Stimulated activated CD8-positive, alpha-beta memory T cell treated with anti-CD3 and anti-CD28 coated beads, Interleukin-15, amount 100 ng/mL, for 4 hours (primary cell): Measurements from ENCODE around the gene RXRB.
"Not testable (repeated sequence)": the region's sequence is repeated elsewhere in the genome, so short reads cannot be mapped to it uniquely, and the experiment has no call there.

Experiments used
- DNase-seq, 2 donors: peaks; one replicate each; pipeline ENCODE4 v3.0.0-alpha.2; 2020; ENCODE audit warnings: low read depth in 2 of 2

The RXRB gene

GRCh38 chr6:33200219-33201146 lies at the start of gene RXRB, which contains the start of gene SLC39A7:
Gene RXRB (minus strand): TSS chr6:33200665. CDS start chr6:33200476, 189 bp downstream.
Gene SLC39A7 (plus strand): TSS chr6:33200867. CDS start chr6:33201246, 379 bp downstream.
- peak; percentile 98 to 100 for DNase-seq

DNA sequence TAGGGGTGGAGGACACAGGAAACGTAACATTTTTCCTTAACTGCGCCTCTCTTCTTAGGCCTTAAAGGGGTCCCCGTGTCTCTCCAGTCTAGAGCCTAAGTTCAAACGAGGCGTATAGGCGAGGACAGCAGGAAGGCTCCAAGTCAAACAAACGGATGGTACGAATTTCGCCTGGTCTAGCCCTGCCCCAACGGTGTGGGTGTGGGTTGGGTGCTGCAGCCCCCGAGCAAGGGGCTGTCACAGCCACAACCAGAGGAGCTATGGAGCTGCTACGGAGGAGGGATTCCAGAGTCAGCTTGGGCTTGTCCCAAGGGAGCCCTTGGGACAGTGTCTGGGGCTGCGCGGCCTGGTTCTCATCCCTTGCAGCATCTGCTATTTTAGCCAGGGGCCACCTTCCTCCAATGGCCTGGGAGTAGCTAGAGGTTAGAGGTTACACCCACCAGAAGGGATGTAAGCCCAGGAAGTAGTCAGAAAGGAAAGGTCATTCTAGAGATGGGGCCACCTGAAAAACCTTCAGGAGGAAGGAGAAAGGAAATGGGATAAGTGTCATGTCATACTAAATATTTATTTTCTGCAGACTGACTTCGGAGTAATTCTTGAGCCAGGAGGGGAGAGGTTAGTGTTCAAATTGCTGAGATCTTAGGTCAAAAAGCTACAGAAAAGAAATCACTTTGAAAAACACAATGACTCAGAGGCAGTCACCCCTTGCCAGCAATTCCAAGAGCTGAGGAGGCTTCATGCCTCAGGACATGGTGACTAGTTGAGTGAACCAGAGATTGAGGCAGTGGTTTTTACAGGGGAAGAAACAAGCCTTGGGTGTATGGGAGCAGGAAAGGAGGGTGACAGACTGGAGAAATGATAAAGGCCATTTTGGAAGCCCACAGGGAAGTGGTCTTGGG lies 49.5 kb upstream of the RXRB start:
- DNase-seq = no peak

DNA sequence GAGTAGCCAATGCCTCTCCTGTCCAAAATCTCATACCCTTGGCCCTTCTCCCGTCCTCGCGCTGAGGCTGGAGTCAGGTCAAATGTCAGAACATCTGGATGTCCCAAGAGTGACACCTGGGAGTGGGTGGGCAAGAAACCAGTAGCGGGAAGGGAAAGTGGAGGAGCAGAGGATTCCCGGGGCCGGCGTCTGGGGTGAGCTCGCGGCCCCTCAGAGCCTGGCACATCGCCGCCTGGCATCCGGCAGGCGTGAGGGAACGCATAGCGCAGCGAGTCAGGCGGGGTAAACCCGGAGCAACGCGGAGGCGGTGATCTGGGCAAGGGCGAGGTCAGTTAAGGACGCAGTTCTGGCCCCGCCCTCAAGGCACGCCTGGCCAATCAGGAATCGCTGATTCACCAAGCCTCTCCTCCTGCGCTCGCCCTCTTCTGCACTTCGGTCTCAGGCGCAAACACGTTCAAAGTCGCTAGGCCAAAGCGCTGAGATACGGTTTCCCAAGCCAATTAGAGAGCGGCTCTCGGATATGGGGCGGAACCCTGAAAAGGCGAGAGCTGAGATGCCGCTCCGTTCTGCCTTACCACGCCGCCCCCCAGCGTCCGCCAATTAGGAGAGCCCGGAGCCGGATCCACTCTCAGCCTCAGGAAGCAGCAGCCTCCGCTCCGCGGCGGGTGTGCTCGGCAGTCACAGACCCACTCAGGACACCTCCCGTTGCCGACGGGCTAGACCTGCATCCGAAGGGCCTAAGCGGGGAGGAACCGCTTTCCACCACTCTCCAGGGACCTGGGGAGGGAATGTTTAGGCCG lies 48.7 kb upstream of the RXRB start:
- peak; percentile 90 to 92 for DNase-seq

- no peak for DNase-seq
Observed at GRCh38 chr6:33248643-33248931, 48.1 kb upstream of the RXRB start.

DNA sequence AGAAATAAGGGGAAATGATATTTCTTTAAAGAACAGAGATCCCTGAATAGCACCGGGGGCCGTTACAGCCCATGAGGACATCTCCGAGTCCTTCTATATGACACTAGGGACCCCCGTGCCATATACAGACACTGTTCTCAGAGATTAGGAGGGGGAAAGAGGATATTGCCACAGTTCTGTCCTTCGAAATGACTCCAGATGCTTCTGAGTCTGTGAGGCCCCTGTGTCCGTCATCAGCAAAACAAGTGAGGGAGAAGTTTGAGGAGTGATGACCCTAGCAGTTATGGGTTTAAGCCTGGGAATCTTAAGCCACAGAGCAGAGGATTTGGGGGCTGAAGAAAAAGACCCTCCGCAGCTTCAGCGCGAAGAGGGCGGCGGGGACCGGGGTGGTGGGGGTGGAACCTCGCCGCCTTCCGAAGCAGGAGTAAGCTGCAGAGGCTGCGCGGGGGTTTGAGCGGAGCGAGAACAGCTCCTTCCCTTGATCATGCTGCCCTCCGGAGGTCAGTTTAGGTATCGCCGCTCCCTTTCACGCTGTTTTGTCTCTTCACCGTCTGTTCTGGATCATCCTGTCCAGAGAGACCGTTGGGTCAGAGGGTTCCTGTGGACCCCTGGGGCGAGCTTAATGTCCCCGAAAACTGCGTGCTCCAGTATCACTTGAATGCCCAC lies 47.6 kb upstream of the RXRB start:
- peak; percentile 72 to 84 for DNase-seq

- no peak for DNase-seq
Observed at GRCh38 chr6:33243476-33243875, 43.0 kb upstream of the RXRB start.

DNA sequence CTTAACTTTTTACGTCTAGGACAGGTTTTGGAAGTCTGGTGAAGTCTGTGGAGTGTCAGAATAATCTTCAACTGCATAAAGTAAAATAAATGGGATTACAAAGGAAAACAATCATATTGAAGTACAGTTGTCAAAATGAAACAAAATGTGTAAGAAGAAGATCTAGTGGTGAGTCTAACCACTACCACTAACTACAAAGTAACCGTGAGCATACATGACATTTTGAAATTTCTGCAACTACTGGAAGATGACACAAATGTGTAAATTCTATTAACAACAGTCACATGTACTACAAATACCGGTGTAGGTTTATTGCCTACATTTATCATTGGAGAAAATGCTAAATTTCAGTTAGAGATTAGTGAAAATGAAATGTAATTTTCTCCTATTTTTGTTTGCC lies 41.5 kb upstream of the RXRB start:
- no peak for DNase-seq

DNA sequence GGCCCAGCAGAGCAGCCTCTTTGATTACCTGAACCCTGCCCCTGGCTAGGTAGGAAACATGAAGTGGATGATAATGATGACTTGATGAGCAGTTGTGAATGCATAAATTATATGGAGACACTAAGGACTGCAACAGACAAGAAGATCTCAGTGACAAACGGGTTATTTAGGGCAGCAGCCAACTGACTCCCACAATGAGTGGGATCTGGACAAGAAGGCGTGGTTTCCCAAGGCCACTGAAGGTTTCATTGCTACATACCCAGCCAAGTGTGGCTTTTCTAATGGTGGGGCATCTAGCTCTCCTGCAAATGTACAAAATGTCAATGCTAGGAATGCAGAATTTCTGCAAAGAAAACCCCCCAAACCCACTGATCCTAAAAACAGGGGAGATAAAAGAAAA lies 37.3 kb upstream of the RXRB start:
- DNase-seq = no peak

- DNase-seq = no peak
Observed at GRCh38 chr6:33236852-33237251, 36.4 kb upstream of the RXRB start.

GRCh38 chr6:33236328-33236727 lies 35.9 kb upstream of the RXRB start:
- DNase-seq = no peak

- no peak for DNase-seq
Observed at GRCh38 chr6:33235221-33235634, 34.8 kb upstream of the RXRB start.

DNA sequence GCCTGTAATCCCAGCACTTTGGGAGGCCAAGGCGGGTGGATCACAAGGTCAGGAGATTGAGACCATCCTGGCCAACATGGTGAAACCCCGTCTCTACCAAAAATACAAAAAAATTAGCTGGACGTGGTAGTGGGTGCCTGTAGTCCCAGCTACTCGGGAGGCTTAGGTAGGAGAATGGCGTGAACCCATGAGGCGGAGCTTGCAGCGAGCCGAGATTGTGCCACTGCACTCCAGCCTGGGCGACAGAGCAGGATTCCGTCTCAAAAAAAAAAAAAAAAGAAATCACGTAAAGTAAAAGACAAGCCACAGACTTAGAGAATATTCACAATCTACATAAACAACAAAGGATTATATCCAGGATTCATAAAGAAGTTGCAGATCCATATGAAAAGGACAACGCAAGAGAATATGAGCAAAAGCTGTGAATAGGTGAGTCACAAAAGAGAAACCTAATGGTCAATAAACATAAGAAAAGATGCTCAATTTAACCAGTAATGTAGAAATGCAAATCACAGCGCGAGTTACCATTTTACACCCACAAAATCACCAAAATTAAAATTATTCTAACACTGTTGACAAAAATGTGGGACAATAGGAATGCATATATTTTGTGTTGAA lies 26.1 kb upstream of the RXRB start:
- DNase-seq = not testable (repeated sequence)

DNA sequence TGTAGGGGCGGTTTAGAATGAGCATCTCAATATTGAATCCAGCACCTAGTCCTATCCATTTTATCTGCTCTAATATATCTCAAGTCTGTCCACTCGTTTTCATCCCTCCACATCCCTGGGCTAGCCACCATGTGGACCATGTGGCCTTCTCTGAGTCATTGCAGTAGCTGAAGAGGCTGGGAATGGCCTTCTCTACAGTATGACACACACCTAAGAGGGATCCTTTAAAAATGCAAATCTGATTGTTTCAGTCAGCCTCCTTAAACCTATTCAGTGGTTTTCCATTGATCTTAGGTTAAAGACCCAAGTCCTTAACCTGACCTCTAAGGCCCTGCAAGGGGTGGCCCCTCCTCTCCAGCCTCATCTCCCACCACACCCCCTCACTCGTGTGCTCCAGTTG lies 17.2 kb upstream of the RXRB start:
- no peak for DNase-seq

DNA sequence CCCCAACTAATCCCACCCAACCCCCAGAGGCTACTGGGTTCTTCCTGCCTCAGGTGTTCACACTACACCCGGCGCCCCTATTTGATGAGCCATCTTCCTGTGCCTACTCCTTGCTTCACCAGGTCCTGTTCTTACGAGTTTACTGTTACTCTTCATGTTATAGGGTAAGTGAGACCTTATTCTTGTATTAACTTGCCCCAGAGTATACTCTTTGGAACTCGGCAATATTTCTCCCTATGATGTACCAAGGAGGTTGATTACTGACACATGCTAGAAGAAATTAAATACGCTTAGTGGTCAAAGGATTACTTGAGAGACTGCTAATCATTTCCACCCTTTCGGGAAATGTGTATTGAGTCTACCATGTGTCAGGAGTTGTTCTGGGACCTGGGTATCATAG lies 16.8 kb upstream of the RXRB start:
- DNase-seq = no peak

- DNase-seq = no peak
Observed at GRCh38 chr6:33216117-33216649, 15.7 kb upstream of the RXRB start.

DNA sequence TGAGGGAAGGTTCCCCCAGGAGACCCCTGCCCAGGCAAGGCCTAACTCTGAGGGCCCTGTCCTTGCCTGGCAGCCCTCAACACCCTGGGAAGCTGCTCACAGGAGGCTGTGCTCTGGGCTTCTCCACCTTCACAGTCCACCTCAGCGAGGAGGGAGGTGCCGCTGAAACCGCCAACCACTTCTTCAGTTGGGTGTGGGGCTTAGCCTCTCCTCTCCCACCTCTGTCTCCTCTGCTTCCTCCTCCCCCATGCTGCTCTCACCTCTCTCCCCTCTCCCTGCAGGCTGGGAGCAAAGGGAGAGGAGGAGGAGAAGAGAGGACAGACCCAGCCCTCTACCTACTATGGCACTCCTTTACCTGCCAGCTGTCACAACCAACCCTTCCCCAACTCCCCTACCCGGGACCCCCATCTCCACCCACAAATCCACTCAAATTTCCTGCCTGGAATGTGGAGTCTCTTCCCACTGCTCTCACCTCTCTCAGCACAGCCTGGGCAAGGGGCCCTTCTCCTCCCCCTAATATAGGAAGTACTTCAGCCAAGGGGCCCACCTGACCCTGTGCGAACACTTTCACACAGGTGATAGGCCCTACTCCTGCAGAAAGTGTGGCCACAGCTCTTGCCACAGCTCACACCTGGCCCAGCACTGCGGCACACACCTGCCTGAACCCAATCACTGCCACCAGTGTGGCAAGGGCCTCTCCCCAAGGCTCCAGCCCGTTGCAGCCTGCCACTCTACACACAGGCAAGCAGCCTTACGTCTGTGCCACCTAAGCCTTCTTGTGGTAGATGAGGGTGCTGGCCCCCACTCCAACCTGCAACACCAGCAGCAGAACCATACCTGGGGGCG lies 15.0 kb upstream of the RXRB start:
- DNase-seq = no peak

DNA sequence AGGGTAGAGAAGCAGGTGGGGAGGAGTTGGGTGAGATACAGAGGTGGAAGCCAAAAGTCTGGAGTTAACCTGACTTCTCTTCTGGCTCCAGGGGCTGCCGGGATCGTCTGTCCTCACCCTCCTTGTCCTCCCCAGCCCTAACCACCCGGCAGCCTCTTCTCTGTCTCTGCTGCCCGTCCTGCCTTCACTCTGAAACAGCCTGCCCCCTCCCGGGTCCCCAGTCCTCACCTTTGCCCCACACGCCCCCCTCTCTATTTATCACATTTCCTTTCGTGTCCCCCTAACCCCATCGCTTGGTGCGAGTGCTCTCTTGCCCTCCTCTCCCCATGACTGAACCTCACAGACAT lies 13.5 kb upstream of the RXRB start:
- DNase-seq = no peak

GRCh38 chr6:33213166-33213988 lies 12.9 kb upstream of the RXRB start:
- DNase-seq = no peak

GRCh38 chr6:33212857-33213165 lies 12.3 kb upstream of the RXRB start:
- no peak for DNase-seq
